Stimulated activated memory B cell treated with anti-CD40 and anti-IgM and Interleukin-4, amounts not matched to agents 10 μg/mL and 1 μg/mL and 100 μg/mL, for 72 hours (primary cell): Measurements from ENCODE around the gene STARD3NL.
"Not testable (repeated sequence)": the region's sequence is repeated elsewhere in the genome, so short reads cannot be mapped to it uniquely, and the experiment has no call there.

Source experiments
- ATAC-seq: fragments of 150-1000 bp; cut with Tn5 transposase; 2 replicates; pipeline ENCODE4 v1.10.0; 2021
- H3K27ac Mint-ChIP-seq: one replicate; pipeline ENCODE4 v1.8.0; 2022; ENCODE audit warnings: mild to moderate bottlenecking, mixed read lengths
- H3K27me3 Mint-ChIP-seq: one replicate; pipeline ENCODE4 v1.8.0; 2022; ENCODE audit warnings: mixed read lengths
- H3K36me3 Mint-ChIP-seq: one replicate; pipeline ENCODE4 v1.8.0; 2022; ENCODE audit warnings: mixed read lengths
- H3K4me1 Mint-ChIP-seq: one replicate; pipeline ENCODE4 v1.8.0; 2022; ENCODE audit warnings: mixed read lengths
- H3K4me3 Mint-ChIP-seq: one replicate; pipeline ENCODE4 v1.8.0; 2022; ENCODE audit warnings: mild to moderate bottlenecking, moderate library complexity, mixed read lengths
- H3K9me3 Mint-ChIP-seq: one replicate; pipeline ENCODE4 v1.8.0; 2022; ENCODE audit warnings: mixed read lengths

The STARD3NL gene

DNA sequence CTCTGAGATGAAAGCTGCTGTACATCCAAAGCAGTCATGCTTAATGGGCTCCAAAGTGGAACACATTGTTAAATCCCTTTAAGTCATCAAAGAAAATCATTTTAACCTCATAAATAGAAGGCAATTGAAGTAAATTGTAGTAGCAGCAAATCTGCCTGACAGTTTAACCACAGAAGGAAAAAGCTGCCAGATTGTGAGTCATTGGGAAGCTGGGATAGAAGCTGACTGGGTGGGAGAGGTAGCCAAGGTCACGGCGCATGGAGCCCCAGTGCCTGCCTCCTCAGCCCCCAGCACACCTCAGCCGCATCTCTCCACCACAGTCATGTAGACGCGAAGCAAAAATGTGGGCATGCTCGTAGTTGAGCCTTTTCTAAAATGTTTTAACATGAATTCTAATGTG lies 51.3 kb downstream of the STARD3NL start:
- Mint-ChIP-seq H3K4me3 (no peak overlapping the region), H3K9me3 (no peaks in the 10 kb centered on the region), H3K36me3 (peaks cover 43% of the 10 kb centered on the region)

DNA sequence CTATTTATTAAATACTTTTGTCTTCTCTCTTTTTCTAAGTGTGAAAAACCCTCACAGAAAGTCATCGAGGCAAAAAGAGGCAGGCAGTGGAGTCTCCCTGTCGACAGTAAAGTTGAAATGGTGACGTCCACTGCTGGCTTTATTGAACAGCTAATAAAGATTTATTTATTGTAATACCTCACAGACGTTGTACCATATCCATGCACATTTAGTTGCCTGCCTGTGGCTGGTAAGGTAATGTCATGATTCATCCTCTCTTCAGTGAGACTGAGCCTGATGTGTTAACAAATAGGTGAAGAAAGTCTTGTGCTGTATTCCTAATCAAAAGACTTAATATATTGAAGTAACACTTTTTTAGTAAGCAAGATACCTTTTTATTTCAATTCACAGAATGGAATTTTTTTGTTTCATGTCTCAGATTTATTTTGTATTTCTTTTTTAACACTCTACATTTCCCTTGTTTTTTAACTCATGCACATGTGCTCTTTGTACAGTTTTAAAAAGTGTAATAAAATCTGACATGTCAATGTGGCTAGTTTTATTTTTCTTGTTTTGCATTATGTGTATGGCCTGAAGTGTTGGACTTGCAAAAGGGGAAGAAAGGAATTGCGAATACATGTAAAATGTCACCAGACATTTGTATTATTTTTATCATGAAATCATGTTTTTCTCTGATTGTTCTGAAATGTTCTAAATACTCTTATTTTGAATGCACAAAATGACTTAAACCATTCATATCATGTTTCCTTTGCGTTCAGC lies 52.0 kb downstream of the STARD3NL start:
- no peak overlapping the region for H3K4me3 Mint-ChIP-seq
- H3K36me3 Mint-ChIP-seq, result peaks cover 37% of the 10 kb centered on the region
- H3K9me3 Mint-ChIP-seq, result no peaks in the 10 kb centered on the region
- no peaks in the 10 kb centered on the region for H3K27me3 Mint-ChIP-seq
- ATAC-seq, result no peak
- no peak overlapping the region for H3K27ac Mint-ChIP-seq
- H3K4me1 Mint-ChIP-seq, result peaks cover 11% of the 10 kb centered on the region

More for the DNA sequence above, 51.3 kb downstream of the STARD3NL start:
- H3K27me3 Mint-ChIP-seq, result no peaks in the 10 kb centered on the region
- H3K4me1 Mint-ChIP-seq, result peaks cover 11% of the 10 kb centered on the region
- ATAC-seq, result no peak
- H3K27ac Mint-ChIP-seq, result no peak overlapping the region

DNA sequence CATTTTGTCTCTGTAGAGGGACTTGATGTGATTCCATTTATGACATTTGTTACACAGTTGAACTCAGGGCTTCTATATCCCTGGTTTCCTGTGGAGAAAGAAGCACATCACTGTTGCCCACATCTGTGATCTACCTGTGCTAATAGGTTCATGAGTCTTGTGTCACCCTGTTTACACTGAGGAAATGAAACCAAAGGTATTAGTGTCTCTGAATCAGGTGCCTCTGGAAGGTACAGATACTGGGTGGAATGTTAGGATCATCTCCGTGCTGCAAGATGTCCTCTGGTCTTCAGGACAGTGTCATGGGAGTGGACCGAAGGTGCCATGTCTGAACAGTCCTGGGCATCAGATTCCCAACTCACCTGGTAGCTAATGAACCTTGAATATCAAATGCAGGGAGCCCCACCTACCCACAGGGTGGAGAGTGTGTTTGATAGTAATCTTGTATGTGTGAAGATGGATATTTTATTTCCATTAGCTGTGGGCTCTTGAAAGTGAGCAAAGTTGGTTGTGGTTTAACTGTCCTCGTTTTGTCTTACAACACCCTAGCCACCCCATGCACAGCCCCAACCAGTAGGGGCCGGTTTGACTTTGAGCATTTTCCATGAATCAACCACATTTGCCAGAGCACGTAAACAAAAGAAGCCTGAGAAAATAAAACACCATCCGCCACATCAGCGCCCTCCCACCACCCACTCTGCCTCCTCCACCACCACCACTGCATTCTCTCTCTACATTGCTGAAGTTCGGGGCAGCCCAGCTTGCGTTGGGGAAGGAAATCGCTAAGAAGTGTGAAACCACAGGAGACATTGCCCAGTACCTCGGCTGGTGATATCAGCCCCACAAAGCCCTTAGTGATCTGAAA lies 54.7 kb downstream of the STARD3NL start:
- no peaks in the 10 kb centered on the region for H3K9me3 Mint-ChIP-seq
- H3K36me3 Mint-ChIP-seq, result peaks cover 20% of the 10 kb centered on the region
- peaks cover 11% of the 10 kb centered on the region for H3K4me1 Mint-ChIP-seq

DNA sequence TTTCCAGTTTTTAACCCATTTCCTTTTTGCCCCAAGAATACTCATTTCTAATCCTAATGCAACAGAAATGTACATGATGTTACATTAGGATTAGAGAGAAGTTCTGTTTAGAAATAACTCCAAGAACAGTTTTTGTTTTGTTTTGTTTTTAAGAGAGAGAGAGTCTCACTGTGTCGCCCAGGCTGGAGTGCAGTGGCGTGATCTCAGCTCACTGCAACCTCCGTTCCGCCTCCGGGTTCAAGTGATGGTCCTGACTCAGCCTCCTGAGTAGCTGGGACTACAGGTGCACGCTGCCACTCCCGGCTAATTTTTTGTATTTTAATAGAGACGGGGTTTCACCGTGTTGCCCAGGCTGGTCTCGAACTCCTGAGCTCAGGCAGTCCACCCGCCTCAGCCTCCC lies 56.7 kb downstream of the STARD3NL start:
- not testable (repeated sequence) for H3K27ac Mint-ChIP-seq, ATAC-seq, H3K27me3 Mint-ChIP-seq, H3K4me3 Mint-ChIP-seq, H3K9me3 Mint-ChIP-seq
- H3K4me1 Mint-ChIP-seq, result peaks cover 11% of the 10 kb centered on the region
- H3K36me3 Mint-ChIP-seq, result peaks cover 14% of the 10 kb centered on the region

More for the DNA sequence above, 54.7 kb downstream of the STARD3NL start:
- peak; percentile 78 for ATAC-seq
- Mint-ChIP-seq H3K4me3 (no peak overlapping the region), H3K27ac (peak overlapping the region; percentile 16), H3K27me3 (no peaks in the 10 kb centered on the region)

DNA sequence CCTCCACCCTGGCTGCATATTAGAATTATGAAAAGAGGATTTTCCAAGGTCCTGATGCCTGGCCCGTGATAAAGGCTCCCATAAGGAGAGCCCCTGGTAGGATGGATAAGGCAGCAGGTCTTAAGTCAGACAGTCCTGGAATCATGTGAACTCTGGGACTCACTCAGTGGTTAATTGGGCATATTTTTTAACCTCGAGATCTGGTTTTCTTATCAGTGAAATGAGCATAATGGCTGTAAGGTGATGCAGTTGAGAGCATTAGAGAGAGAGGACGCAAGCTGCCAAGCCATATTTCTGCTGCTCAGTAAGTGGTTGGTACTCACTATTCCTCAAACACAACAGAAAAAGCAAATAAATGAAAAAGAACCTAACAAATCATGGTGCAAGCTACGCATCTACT lies 57.6 kb downstream of the STARD3NL start:
- Mint-ChIP-seq H3K27ac (no peak overlapping the region), H3K36me3 (peaks cover 7% of the 10 kb centered on the region), H3K27me3 (no peaks in the 10 kb centered on the region), H3K4me1 (peaks cover 11% of the 10 kb centered on the region), H3K4me3 (no peak overlapping the region), H3K9me3 (no peaks in the 10 kb centered on the region)
- ATAC-seq, result no peak

DNA sequence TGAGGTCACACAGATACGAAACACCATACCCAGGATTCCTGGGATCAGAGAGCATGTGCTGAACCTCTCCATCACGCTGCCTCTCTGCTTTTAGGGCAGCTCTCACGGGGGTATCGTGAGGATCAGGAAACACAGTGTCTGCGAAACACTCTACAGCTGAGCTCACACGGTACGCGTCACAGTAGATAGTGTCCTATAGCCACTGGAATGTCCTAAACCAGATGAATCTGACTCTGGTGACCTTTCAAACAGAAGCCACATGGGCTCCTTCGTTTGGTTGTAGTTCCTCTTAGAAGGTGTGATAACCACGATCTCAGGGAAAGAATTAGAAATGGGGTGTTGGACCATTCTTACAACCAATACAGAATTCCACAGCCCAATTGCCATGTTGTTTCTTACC lies 61.1 kb downstream of the STARD3NL start:
- not testable (repeated sequence) for H3K9me3 Mint-ChIP-seq, H3K4me3 Mint-ChIP-seq, H3K27me3 Mint-ChIP-seq, H3K36me3 Mint-ChIP-seq, H3K27ac Mint-ChIP-seq, ATAC-seq, H3K4me1 Mint-ChIP-seq

DNA sequence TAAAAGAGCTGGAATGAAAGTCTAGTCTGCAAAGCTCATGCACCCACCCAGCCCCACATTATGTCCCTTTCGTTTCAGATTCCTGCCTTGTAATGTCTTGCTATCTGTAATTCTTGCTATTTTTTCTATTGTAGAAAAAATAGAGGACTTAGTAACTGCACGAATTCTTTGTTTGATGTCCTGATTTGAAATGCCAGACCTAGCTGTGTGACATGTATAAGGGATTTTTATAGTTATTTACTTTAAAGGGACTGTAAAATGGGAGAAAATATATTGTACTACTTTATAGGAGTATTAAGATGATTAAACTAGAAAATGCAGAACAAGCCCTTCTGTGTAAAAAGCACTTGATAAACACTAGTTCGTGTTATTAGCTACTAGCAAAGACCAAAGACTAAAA lies 63.0 kb downstream of the STARD3NL start:
- no peak overlapping the region for H3K4me3 Mint-ChIP-seq
- no peaks in the 10 kb centered on the region for H3K4me1 Mint-ChIP-seq
- H3K36me3 Mint-ChIP-seq, result no peaks in the 10 kb centered on the region
- H3K27ac Mint-ChIP-seq, result no peak overlapping the region
- no peak for ATAC-seq
- no peaks in the 10 kb centered on the region for H3K9me3 Mint-ChIP-seq
- peaks cover 8% of the 10 kb centered on the region for H3K27me3 Mint-ChIP-seq

DNA sequence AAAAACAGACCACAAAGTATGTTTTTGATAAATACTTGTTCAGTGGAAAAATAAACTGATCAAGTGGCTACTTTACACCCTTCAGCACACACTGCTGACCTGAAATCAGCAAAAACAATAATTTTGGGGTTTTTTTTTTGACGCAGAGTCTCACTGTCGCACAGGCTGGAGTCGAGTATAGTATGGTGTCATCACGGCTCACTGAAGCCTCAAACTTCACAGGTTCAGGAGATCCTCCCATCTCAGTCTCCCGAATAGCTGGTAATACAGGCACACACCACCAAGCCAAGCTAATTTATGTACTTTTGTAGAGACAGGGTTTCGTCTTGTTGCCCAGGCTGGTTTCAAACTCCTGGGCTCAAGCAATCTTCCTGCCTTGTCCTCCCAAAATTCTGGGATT lies 64.8 kb downstream of the STARD3NL start:
- H3K36me3 Mint-ChIP-seq, result no peaks in the 10 kb centered on the region
- peaks cover 8% of the 10 kb centered on the region for H3K27me3 Mint-ChIP-seq
- ATAC-seq, result no peak
- H3K4me1 Mint-ChIP-seq, result no peaks in the 10 kb centered on the region
- H3K4me3 Mint-ChIP-seq, result no peak overlapping the region
- no peaks in the 10 kb centered on the region for H3K9me3 Mint-ChIP-seq
- no peak overlapping the region for H3K27ac Mint-ChIP-seq

DNA sequence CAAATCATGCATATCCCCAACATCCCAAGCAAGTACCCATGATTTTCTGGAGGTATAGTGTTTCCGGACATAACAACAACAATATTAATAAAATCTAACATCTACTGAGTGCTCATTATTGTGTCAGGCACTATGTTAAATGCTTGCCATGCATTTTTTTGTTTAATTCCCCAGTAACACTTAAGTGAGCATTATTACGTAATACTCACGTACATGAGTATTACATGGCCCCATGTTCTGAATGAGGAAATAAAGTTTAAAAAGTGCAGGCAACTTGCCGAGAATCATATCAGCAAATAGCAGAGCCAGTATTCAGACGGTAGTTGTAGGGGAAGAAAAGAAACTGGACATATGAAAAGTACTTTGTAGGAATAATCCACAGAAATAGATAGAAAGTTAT lies 65.3 kb downstream of the STARD3NL start:
- not testable (repeated sequence) for H3K36me3 Mint-ChIP-seq, H3K4me3 Mint-ChIP-seq, H3K9me3 Mint-ChIP-seq, H3K27ac Mint-ChIP-seq, H3K4me1 Mint-ChIP-seq, ATAC-seq, H3K27me3 Mint-ChIP-seq

DNA sequence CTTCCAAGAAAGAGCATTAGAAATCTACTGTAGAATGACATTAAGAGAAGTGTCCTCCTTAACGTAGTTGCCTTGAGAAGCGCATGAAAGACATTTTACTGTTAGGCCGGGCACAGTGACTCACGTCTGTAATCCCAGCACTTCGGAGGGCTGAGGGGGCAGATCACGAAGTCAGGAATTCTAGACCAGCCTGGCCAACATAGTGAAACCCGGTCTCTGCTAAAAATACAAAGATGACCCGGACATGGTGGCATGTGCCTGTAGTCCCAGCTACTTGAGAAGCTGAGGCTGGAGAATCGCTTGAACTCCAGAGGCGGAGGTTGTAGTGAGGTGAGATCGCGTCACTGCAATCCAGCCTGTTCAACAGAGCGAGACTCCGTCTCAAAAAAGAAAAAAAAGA lies 66.5 kb downstream of the STARD3NL start:
- H3K27me3 Mint-ChIP-seq, result peaks cover 8% of the 10 kb centered on the region
- H3K27ac Mint-ChIP-seq, result no peak overlapping the region
- no peak for ATAC-seq
- H3K9me3 Mint-ChIP-seq, result no peaks in the 10 kb centered on the region
- H3K4me1 Mint-ChIP-seq, result no peaks in the 10 kb centered on the region
- H3K36me3 Mint-ChIP-seq, result no peaks in the 10 kb centered on the region
- no peak overlapping the region for H3K4me3 Mint-ChIP-seq

DNA sequence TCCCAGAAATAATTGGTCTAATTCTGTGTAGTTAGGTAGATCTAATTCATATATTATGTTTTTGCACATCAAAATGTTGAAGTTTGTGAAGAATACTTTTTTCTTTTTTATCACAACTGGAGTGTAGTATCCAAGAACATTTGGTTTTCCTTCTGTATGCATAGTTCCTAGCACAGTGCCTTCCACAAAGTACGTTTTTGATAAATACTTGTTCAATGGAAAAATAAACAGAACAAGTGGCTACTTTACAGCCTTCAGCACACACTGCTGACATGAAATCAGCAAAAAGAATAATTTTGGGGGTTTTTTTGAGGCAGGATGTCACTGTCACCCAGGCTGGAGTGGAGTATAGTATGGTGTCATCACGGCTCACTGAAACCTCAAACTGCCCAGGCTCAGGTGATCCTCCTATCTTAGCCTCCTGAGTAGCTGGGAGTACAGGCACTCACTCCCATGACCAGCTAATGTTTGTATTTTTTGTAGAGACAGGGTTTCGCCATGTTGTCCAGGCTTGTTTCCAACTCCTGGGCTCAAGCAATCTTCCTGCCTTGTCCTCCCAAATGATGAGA lies 67.4 kb downstream of the STARD3NL start:
- ATAC-seq, result no peak
- Mint-ChIP-seq H3K4me1 (no peaks in the 10 kb centered on the region), H3K9me3 (no peaks in the 10 kb centered on the region), H3K27ac (no peak overlapping the region), H3K4me3 (no peak overlapping the region), H3K36me3 (no peaks in the 10 kb centered on the region), H3K27me3 (peaks cover 8% of the 10 kb centered on the region)

DNA sequence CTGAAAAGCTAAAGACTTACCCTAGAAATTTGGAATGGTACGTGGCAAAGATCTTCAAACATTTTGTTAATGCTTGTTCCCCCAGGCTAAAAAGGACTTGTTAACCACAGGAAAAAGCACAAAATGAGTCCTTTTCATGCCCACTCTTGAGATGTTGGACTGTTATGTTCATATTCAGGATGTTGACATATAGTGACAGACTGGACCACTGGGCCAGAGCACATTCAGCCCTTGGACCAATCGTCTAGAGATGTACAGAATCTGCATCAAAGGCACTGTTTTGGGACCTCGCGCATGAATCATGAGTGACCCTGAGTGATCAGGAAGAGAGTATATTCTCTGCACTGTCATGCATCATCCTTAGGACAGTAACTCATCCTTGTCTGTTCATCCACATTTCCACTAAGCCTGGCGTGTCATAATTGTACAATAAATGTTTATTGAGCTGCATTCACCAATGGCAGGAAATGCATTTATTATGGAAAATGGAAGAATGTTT lies 70.1 kb downstream of the STARD3NL start:
- Mint-ChIP-seq H3K27me3 (peaks cover 8% of the 10 kb centered on the region), H3K36me3 (no peaks in the 10 kb centered on the region), H3K27ac (no peak overlapping the region), H3K4me3 (no peak overlapping the region), H3K4me1 (no peaks in the 10 kb centered on the region), H3K9me3 (no peaks in the 10 kb centered on the region)
- no peak for ATAC-seq

DNA sequence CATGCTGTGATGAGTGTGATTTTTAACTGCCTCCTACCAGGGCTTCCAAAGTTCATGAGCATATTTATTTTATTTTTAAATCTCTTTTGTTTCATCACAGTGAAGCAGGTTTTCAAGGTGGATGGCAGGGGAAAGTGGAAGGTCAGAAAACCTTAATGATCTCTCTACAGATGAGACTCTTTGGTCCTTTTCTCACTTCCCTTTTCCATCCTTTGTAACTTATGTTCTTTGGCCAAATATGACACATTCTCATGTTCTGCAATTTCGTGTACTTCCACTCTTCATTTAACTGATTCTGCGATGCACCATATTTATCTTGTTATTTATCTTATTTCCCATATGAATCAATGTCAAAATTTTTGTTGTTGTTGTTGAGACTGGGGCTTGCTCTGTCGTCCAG lies 71.8 kb downstream of the STARD3NL start:
- H3K27ac Mint-ChIP-seq, H3K4me3 Mint-ChIP-seq, H3K9me3 Mint-ChIP-seq, H3K36me3 Mint-ChIP-seq, H3K27me3 Mint-ChIP-seq, H3K4me1 Mint-ChIP-seq: not testable (repeated sequence)
- ATAC-seq, result peak; percentile 86

DNA sequence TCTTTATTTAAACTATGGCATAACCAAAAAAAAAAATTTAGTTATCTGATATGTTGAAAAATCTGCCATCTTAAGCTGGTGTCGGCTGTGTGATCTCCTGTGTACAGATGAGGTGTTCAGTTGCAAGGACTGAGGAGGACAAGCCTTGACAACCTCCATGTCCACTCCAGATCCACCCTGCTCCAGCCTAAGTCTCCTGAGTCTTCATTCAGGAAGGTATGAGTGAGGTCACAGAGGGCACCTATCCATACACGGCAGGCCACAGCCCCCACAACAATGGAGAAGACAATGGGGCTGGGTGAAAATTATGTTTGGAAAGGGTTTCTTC lies 79.3 kb downstream of the STARD3NL start:
- ATAC-seq, result no peak
- Mint-ChIP-seq H3K9me3 (no peaks in the 10 kb centered on the region), H3K36me3 (no peaks in the 10 kb centered on the region), H3K4me3 (no peak overlapping the region), H3K27ac (no peak overlapping the region), H3K27me3 (peaks cover 27% of the 10 kb centered on the region), H3K4me1 (no peaks in the 10 kb centered on the region)

DNA sequence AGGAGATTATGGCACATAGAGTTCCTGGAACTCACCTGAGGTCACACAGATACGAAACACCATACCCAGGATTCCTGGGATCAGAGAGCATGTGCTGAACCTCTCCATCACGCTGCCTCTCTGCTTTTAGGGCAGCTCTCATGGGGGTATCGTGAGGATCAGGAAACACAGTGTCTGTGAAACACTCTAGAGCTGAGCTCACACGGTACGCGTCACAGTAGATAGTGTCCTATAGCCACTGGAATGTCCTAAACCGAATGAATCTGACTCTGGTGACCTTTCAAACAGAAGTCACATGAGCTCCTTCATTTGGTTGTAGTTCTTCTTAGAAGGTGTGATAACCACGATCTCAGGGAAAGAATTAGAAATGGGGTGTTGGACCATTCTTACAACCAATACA lies 81.1 kb downstream of the STARD3NL start:
- H3K4me1 Mint-ChIP-seq, H3K9me3 Mint-ChIP-seq, H3K36me3 Mint-ChIP-seq, H3K27ac Mint-ChIP-seq, H3K4me3 Mint-ChIP-seq, ATAC-seq: not testable (repeated sequence)
- H3K27me3 Mint-ChIP-seq, result peaks cover 27% of the 10 kb centered on the region

DNA sequence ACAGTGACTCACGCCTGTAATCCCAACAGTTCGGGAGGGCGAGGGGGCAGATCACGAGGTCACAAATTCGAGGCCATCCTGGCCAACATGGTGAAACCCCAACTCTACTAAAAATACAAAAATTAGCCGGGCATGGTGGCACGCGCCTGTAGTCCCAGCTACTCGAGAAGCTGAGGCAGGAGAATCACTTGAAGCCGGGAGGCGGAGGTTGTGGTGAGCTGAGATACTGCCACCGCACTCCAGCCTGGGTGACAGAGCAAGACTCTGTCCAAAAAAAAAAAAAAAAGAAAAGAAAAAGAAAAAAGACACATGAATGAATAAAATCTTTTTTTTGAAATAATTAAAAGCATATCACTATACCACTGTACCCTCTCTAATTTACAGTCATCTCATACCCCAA lies 83.6 kb downstream of the STARD3NL start:
- peaks cover 27% of the 10 kb centered on the region for H3K27me3 Mint-ChIP-seq
- ATAC-seq, H3K36me3 Mint-ChIP-seq, H3K4me3 Mint-ChIP-seq, H3K4me1 Mint-ChIP-seq, H3K9me3 Mint-ChIP-seq, H3K27ac Mint-ChIP-seq: not testable (repeated sequence)
